ENCODE measurements around the gene PNKD. TPM values are rescaled to one million over a fixed set of nuclear protein-coding genes. Genes with fewer than 3 reads are reported as not detected.

PNKD gene
- total and polyA plus RNA-seq, 2 of the 8 experiments (the other 6 are each of a cell fraction or from before 2014, with no cell fraction given), result 43.9 to 65.4 TPM

DNA sequence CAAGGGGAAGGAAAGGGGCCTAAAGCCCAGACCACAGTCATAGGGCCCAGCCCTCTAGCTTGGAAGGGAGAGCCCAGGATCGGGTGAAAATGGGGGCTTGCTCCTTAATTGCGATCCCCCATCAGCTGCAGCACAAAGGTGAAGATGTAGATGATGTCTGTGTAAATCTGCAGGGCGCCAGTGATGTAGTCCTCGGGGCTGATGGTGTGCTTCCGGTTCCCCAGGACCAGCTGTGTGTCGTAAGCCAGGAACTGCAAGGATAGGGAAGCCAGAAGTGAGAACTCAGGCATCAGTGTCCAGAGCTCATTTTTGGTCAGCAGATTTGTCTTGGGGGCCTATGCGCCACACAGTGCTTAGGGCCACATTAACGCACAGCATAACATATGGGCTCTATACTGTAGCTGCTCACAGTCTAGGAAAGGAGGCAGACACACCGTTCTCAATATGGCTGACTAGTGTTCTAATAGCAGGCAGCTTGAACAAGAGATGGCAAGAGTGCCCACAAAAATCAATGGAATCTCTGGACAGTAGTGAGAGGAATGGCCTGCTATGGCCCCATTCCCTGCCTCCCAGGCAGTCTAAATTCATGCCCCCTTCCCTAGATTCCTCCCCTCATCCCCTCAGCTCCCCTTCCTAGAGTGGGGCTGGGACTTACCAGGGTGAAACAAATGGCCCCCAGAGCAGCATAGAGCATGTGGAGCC lies 5.2 kb downstream of the PNKD start:
- H3K79me1 ChIP-seq (ENCODE audit: low read depth, low read length), result peaks cover 5% of the 10 kb centered on the region; the same call in 1 of the 2 replicates
- H3K56ac ChIP-seq (replicated peaks; ENCODE audit: insufficient read length, low read depth, low read length), result no peak overlapping the region
- H3K14ac ChIP-seq (ENCODE audit: insufficient read length), result no peak overlapping the region
- no peaks in the 10 kb centered on the region for H3K9me3 ChIP-seq (ENCODE audit: insufficient read depth in 2 of 2, low read depth in 1 of 2, low read length in 1 of 2)
- H3K4me1 ChIP-seq (replicated peaks in 1 of 4; ENCODE audit: control insufficient read depth in 3 of 4, insufficient read depth in 4 of 4, low read length in 3 of 4), result peaks cover 0 to 4% (median 2%) of the 10 kb centered on the region in 4 experiments; a peak in 4 of 7 replicates
- H4K20me1 ChIP-seq (replicated peaks in 1 of 2; ENCODE audit: control insufficient read depth in 1 of 2, insufficient read depth in 2 of 2, low read length in 2 of 2), result peaks cover 0 to 15% of the 10 kb centered on the region in 2 experiments
- no peak overlapping the region for H4K91ac ChIP-seq (replicated peaks; ENCODE audit: insufficient read length, low read length)
- H3K18ac ChIP-seq (ENCODE audit: extremely low read depth, low read length), result no peak overlapping the region
- H2AK5ac ChIP-seq (ENCODE audit: low read depth, low read length), result no peak overlapping the region
- DNase-seq (ENCODE audit: low read depth in 1 of 2, low spot score in 2 of 2), result no peak
- POLR2A ChIA-PET (ENCODE audit: partially characterized antibody), result interaction anchor here (0.7 to 2.6 kb wide), 5 partner anchors 11 to 105 kb away, joined by 3 to 22 read pairs (median 4); partner anchors contain the start of gene GPBAR1
- H2BK20ac ChIP-seq (ENCODE audit: low read length), result no peak overlapping the region
- no peak overlapping the region for H2BK12ac ChIP-seq (ENCODE audit: low read depth, low read length)
- H3K4ac ChIP-seq (replicated peaks; ENCODE audit: insufficient read length, low read depth, low read length), result no peak overlapping the region
- no peak overlapping the region for H3K4me3 ChIP-seq (ENCODE audit: extremely low read depth in 1 of 4, insufficient read depth in 2 of 4, low read depth in 3 of 4, low read length in 4 of 4)
- no peak overlapping the region for H4K5ac ChIP-seq (ENCODE audit: insufficient read length, low read depth, low read length)
- peaks cover 0 to 41% (median 9%) of the 10 kb centered on the region in 4 experiments; a peak in 6 of 8 replicates for H3K36me3 ChIP-seq (ENCODE audit: control insufficient read depth in 2 of 4, insufficient read depth in 4 of 4, low read length in 3 of 4)
- FAIRE-seq, result no peak
- peaks cover 6% of the 10 kb centered on the region; the same call in 1 of the 2 replicates for H3K23me2 ChIP-seq (ENCODE audit: low read depth, low read length)
- no peak overlapping the region for H2BK15ac ChIP-seq (ENCODE audit: low read length)
- CTCF ChIA-PET (ENCODE audit: partially characterized antibody), result interaction anchor here (0.6 to 8.2 kb wide), 17 partner anchors 9 to 1596 kb away, joined by 3 to 131 read pairs (median 4); partner anchors contain the start of genes CATIP, GPBAR1 and TMBIM1
- H3K9ac ChIP-seq (replicated peaks in 1 of 4; ENCODE audit: extremely low read depth in 1 of 4, low read depth in 3 of 4, low read length in 3 of 4), result no peak overlapping the region
- no peak for TF ChIP-seq BCL11A (IDR thresholded peaks at IDR 0.05; ENCODE audit: low read depth in 2 of 2, low read length in 2 of 2)
- TF ChIP-seq NRF1 (IDR thresholded peaks at IDR 0.05; ENCODE audit: low read depth, low read length), result no peak
- TF ChIP-seq SIX5 (IDR thresholded peaks at IDR 0.05; ENCODE audit: low read depth, low read length), result no peak
- TF ChIP-seq, protein P1, sequence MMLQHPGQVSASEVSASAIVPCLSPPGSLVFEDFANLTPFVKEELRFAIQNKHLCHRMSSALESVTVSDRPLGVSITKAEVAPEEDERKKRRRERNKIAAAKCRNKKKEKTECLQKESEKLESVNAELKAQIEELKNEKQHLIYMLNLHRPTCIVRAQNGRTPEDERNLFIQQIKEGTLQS (IDR thresholded peaks at IDR 0.05; ENCODE audit: insufficient read depth, low read depth, low read length), result no peak
- no peak overlapping the region for H2AFZ ChIP-seq (ENCODE audit: low read length)
- no peak overlapping the region for H2BK5ac ChIP-seq (ENCODE audit: low read depth, low read length)
- H3K4me2 ChIP-seq (ENCODE audit: insufficient read depth in 1 of 2, low read depth in 2 of 2, low read length in 2 of 2), result no peak overlapping the region
- H3K79me2 ChIP-seq (ENCODE audit: control insufficient read depth in 1 of 2, insufficient read depth in 2 of 2, low read length in 2 of 2), result peaks cover 0 to 3% of the 10 kb centered on the region in 2 experiments; a peak in 1 of 4 replicates
- H3K23ac ChIP-seq (ENCODE audit: insufficient read length), result no peak overlapping the region
- 85% methylated on average over 9 of the region's 9 CpGs; no CpG with 5 or more reads in 1 of the 2 experiments for WGBS, 2 experiments (ENCODE audit: extremely low coverage in 1 of 2, insufficient coverage in 1 of 2, insufficient read length in 1 of 2, insufficient replicate concordance in 2 of 2, low coverage in 1 of 2, low lambda C conversion rate in 2 of 2, missing lambda C conversion rate in 1 of 2)
- no peak overlapping the region for H2BK120ac ChIP-seq (replicated peaks; ENCODE audit: low read depth, low read length)
- no peak overlapping the region for H4K8ac ChIP-seq (ENCODE audit: extremely low read depth, insufficient read depth, low read length)
- no peak overlapping the region for H3K27ac ChIP-seq (ENCODE audit: low read depth, low read length)
- H3K27me3 ChIP-seq (replicated peaks in 1 of 4; ENCODE audit: control insufficient read depth in 3 of 4, extremely low read depth in 1 of 4, insufficient read depth in 3 of 4, low read length in 3 of 4), result no peaks in the 10 kb centered on the region
